Placental pericyte (primary cell): ENCODE measurements around the gene RNF145. TPM values are rescaled to one million over a fixed set of nuclear protein-coding genes. Genes with fewer than 3 reads are reported as not detected.

Experiments used
- small RNA-seq: library from RNA; depleted of rRNA; stranded (forward); fragments of <200 nt; gene quantifications from one replicate; pipeline ENCODE3, GENCODE V24; 2012; ENCODE audit warnings: low replicate concordance
- total RNA-seq: library from RNA; depleted of rRNA; stranded (reverse); fragments of >200 nt; gene quantifications from 2 replicates; pipeline ENCODE4 v1.2.3, GENCODE V29; 2012

Gene RNF145
- total RNA-seq, result 53.6 and 90.5 TPM in 2 replicates

GRCh38 chr5:159209438-159210209 lies at the start of gene RNF145:
Gene RNF145, minus strand, starts transcription at chr5:159209553. Its CDS starts 5,936 bp downstream, at chr5:159203617.

Small RNA genes within 50 kb of the gene (small RNA-seq; reads per million reads assigned to genes)
- not detected for gene RF00263

Other genes with a start within 250 kb of the RNF145 start
- 3.4 and 6.3 TPM in 2 replicates for gene EBF1, start 109.6 kb downstream of the RNF145 start, total RNA-seq
- gene UBLCP1, start 53.7 kb upstream of the RNF145 start, total RNA-seq, result 35.5 and 37.5 TPM in 2 replicates
- gene IL12B, start 120.9 kb upstream of the RNF145 start, total RNA-seq, result not detected in 2 replicates